Esophagus mucosa (tissue), 1 donor: ENCODE data around the gene TASP1. TPM values are rescaled to one million over a fixed set of nuclear protein-coding genes. Genes with fewer than 3 reads are reported as not detected.

Source experiments
- ATAC-seq: fragments of 200-7000 bp; cut with Tn5 transposase; one replicate; pipeline ENCODE4 v1.9.1; 2020
- total RNA-seq: library from RNA; stranded (reverse); gene quantifications from one replicate; pipeline ENCODE4 v1.2.4, GENCODE V29; 2023
- donor health status: DM: yes; HTN: yes; CAD: no.

TASP1 gene
- total RNA-seq, 1 donor from 2014 or later: 6.5 TPM

GRCh38 chr20:13567663-13568062 lies 71.1 kb downstream of the TASP1 start:
- no peak for ATAC-seq

GRCh38 chr20:13563854-13564253 lies 74.9 kb downstream of the TASP1 start:
- ATAC-seq: no peak

DNA sequence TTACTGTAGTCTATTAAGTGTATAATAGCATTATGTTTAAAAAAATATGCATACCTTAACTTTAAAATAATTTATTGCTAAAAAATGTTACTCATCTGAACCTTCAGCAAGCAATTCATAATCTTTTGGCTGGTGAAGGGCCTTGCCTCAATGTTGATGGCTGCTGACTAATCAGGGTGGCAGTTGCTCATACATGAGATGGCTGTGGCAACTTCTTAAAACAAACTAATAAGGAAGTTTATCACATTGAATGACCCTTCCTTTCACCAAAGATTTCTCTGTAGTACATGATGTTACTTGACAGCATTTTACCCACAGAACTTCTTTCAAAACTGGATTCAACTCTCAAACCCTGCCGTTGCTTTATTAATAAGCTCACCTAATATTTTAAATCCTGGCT lies 84.0 kb downstream of the TASP1 start:
- ATAC-seq: no peak

DNA sequence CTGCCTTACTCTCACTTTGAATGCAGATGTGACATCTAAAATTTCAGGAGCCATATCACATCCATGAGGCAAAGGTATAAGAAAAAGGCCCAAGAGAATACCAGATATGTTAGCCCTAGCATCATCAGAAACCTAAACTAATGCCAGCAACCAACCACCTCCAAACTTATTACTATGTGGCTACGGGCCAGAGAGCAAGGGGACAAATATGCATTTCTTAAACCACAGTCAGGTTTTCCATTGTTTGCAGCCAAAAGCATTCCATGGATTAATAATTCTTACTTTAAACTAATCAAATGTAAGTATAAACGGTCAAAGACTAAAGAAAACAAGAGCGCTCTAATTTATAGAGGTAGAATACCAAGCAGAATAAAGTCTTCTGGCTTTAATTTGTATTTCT lies 84.7 kb downstream of the TASP1 start:
- ATAC-seq: no peak

GRCh38 chr20:13552061-13552460 lies 86.7 kb downstream of the TASP1 start:
- no peak for ATAC-seq

- ATAC-seq: no peak
These were observed 89.3 kb downstream of the TASP1 start for GRCh38 chr20:13549451-13549850.

DNA sequence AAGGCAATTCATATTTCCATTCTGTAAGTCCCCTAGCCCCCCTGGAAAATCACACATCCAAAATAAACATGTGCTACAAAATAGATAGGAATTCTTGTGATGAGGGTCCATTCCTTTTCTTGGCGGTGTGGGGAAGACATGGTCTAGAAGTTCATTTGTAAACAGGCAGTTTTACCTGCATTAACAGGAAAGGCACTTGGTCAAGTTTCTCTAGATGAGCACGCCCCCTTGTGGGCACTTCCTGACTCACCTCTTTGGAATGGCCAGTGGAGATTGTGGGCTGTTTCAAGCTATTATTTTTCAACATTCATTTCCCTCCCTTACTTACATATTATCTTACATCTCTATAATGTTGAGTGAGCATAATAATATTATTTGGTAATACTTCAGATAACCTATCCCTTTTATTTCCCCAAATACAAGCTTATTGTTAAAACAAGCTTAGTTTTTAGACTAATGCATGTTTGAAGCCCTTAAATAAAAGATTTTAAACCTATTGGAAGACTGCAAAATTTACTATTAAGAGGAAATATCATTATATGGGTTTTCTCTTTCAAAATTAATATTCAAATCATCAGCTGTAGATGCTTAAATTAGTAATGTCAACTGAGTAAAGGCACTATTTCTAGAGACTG lies 92.1 kb downstream of the TASP1 start:
- peak; percentile 53 for ATAC-seq

DNA sequence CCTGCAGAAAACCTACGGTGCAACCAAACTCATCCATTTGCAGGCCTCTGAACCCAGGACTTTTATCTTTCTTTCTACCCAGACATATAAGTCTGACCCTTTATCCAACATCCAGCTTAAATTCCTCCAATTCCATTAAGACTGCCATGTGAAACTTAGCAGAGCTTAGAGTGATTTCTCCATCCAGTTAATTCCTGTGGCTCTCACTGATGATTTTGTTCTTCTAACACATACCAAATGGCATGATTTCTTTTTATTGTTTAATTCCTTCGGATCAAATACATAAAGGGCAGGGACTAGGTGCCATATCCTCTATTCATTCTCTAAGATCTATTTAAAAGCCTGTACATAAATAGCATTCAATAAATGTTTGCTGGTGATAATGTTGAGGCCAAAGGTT lies 92.9 kb downstream of the TASP1 start:
- ATAC-seq: no peak

DNA sequence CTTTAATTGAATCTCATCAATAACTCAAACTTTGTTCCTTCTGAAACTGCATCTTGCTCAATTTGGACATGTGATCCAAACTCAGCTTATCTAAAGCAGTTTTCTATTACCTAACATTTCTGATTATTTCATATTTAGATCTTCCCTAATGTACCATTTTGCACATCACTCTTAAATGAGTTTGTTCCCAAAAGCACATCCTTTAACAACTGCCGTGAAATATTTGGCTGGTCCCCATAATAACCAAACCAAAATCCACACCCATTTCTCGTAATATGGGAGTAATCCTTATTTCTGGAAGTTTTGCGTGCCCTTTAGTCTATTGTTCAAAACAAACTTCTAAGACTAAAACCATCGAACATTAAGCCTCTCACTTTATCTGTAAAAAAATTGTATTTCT lies 94.9 kb downstream of the TASP1 start:
- no peak for ATAC-seq

- ATAC-seq: no peak
These were observed 103.1 kb downstream of the TASP1 start for GRCh38 chr20:13535627-13536026.

- no peak for ATAC-seq
These were observed 104.8 kb downstream of the TASP1 start for GRCh38 chr20:13533946-13534345.

DNA sequence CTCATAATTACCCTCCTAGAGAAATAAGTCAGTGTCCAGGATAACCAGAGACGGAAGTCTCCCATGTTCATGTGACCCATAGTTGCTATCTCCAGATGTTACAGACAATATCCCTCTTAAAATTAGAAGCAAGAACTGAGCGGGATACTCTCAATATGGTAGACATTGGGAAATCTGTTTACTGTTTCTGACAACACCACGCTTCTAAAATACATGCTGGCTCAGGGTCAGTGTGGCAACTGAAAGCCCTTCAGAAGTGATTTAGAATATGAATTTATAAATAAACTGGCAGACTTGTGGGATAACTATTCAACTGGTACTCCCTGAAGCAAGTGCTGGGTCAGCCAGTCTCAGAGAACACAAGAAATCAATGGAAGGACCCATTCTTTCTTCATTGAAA lies 108.6 kb downstream of the TASP1 start:
- ATAC-seq: no peak

DNA sequence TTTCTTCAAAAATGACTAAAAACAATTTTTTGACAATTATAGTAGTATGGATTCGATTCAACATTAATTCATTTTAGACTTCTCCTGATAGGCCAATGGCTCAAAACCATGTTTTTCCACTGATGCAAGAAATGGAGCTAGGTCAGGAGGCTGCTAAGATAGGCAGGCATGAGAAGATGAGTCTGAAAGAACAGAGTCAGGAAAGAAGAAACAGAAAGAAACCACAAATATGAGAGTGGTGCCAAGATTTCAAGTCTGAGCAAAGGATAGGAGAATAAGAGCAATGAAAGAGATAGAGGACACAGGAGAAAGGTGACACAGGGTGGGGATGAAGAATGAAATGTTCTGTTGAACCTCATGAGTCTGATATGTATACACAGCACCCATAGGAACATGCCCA lies 112.2 kb downstream of the TASP1 start:
- ATAC-seq: no peak

DNA sequence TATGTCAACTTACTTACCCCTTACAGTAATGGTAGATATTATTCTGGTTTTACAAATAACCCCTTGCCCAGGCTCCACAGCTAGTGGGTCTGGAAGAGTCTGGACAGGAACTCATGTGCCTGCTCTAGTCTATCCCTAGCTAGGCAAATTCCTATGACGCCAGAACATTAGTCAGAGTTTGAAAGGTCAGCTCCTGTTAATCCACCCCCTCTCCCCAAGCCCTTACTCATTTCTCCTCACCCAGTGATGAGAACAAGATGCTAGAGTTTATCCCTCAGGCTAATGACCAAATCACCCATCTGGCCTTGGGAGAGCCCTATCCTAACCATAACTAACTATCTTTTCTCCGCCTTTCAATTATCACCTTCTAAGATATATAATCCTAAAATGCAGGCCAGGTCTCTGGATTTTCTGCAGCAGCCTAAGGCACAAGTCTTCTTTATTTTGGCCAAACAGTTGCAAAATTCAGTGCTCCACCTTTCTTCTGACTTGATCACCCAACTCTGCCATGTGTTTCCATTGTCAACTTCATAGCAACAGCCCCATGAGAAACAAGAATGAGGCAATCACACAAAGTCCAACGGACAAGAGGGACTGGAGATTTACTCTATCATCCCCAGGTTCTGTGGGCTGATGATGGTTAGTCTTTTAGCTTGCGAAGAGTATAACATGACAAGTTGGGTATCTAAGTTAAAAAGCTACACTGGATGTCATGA lies 113.3 kb downstream of the TASP1 start:
- peak; percentile 74 for ATAC-seq

- no peak for ATAC-seq
These were observed 114.4 kb downstream of the TASP1 start for GRCh38 chr20:13524339-13524738.

DNA sequence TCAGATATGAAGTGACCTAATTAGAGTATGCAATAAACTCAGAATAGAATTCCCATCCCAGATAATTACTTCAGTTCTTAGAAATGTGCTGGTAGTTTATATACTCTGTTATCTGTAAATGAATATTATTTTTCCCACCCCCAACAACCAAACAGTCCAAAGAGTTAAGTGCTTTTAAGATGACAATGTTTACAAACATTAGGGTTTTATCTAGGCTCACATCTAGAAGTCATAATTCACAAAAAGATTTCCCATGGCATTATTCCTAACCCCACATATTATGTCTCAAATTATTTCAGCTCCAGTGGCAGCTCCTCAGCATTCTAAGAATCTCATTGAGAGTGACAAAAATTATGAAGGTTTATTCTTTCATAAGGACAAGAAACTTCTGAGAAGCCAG lies 120.9 kb downstream of the TASP1 start:
- no peak for ATAC-seq

DNA sequence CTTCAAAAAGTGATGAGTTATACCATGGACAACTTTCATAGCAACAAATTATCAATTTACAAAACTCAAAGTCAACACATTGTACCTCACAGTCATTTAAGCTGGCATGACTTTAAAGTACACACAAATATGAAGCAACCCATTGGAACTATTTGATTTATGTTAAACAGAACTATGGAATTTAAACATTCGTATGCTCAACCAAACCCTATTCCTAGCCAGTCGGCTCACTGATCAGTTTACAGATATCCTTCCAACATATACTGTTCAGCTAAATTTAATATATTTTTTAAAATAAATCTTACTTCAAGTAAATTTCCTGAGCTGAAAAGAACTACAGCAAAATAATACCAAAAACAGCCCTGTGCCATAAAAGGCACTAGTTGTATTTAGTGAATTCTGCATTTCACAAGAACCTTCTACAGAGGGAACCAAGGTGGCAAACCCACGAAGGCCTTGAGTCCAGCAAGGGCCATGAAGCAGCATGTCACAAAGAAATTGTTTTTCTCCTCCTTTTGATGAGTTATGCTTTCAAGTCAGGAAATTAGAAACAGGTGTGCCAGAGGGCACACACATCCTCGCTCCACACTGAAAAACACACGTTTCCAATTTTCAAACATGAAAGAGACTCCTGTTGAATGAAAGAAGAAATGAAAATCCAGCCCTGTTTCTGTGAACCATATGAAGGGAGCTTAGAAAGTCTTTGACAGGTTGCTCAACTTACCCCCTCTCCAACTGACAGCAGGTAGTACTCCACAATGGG lies 122.8 kb downstream of the TASP1 start:
- ATAC-seq: no peak

- no peak for ATAC-seq
These were observed 123.4 kb downstream of the TASP1 start for GRCh38 chr20:13515291-13515690.

DNA sequence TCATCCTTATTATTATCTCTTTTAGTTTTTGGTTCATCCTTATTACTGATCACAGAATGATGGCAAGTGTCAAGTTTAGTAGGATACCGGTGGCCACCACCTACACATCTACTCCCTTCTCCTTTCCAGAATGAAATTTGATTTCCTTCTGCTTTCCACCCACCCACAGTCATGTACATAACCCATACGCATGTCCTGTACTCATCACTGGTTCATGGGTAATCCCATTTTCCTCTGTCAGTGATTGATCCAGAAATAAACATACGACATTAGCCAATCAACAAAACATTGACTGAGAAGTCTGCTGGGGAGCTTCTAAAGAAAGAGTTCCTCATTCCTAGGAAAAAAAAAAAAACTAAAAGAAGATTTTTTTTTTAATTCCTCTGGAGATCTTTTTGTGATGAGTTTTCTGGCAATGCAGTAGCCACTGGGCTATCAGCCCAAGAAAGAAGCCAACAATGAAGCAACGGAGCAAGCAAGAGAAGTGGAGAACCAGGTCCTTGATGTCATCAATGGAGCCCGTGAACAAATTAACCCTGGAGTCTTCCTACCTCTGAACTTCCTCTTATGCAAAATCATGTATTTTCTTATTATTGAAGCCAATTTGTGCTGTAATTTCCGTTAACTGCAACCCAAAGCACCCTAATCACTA lies 127.8 kb downstream of the TASP1 start:
- no peak for ATAC-seq

- ATAC-seq: no peak
These were observed 131.1 kb downstream of the TASP1 start for GRCh38 chr20:13507646-13508045.

DNA sequence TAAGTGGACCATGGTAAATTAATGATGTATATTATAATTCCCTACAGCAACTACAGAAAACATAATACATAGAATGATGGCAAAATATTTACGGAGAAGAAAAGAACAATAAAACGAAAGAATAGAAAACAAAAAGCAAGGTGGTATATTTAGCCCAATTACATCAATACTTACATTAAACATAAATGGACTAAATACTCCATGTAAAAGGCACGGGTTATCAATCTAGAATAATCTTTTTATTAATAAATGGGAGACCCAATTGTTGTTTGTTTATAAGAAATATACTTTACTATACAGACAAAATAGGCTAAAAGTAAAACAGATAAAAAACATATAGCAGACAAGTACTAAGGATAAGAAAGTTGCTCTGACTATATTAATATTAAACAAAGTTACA lies 137.2 kb downstream of the TASP1 start:
- ATAC-seq: no peak

GRCh38 chr20:13494019-13494418 lies 144.7 kb downstream of the TASP1 start:
- ATAC-seq: peak; percentile 83

- ATAC-seq: peak; percentile 50
These were observed 145.6 kb downstream of the TASP1 start for GRCh38 chr20:13493143-13493542.
